Vagina (tissue), 2 donors: ENCODE measurements around the gene RBP2. TPM values are rescaled to one million over a fixed set of nuclear protein-coding genes. Genes with fewer than 3 reads are reported as not detected.
A peak's percentile ranks its signal among the peaks of the same experiment; 100 is the strongest.

ENCODE experiments used
- DNase-seq, 2 donors: peaks; one replicate each; pipeline ENCODE4 v3.0.0-alpha.2; 2017; ENCODE audit errors: extremely low spot score in 2 of 2
- H3K27ac ChIP-seq: fragments of 200-600 bp; sonication (generic); one replicate; pipeline ENCODE4 v1.5.1; 2019
- H3K27me3 ChIP-seq: fragments of 200-600 bp; sonication (generic); one replicate; pipeline ENCODE4 v1.5.1; 2019
- H3K36me3 ChIP-seq, 2 donors: fragments of 200-600 bp; sonication (generic); one replicate each; pipeline ENCODE4 v1.5.1; 2017 to 2019
- H3K4me1 ChIP-seq: fragments of 200-600 bp; sonication (generic); one replicate; pipeline ENCODE4 v1.5.1; 2019
- H3K4me3 ChIP-seq, 2 donors: fragments of 200-600 bp; sonication (generic); 1 replicate in 1 of 2; 2 replicates in 1 of 2; pipeline ENCODE4 v1.5.1; 2016 to 2019
- H3K9me3 ChIP-seq: fragments of 200-600 bp; sonication (generic); one replicate; pipeline ENCODE4 v1.5.1; 2019
- POLR2A ChIP-seq, 2 donors: fragments of 450-650 bp; IDR thresholded peaks; one replicate each; pipeline ENCODE4 v1.6.1; 2017; ENCODE audit warnings: antibody characterized with exemption in 2 of 2, mild to moderate bottlenecking in 2 of 2, moderate library complexity in 2 of 2
- POLR2AphosphoS5 ChIP-seq, 2 donors: sonication (generic); formaldehyde crosslinking; IDR thresholded peaks; one replicate each; pipeline ENCODE4 v1.9.0; 2017; ENCODE audit warnings: antibody characterized with exemption in 2 of 2, mild to moderate bottlenecking in 2 of 2, low read depth in 1 of 2; ENCODE audit not compliant: insufficient read depth in 1 of 2
- intact Hi-C: fragments of 100-400 bp; cut with DNase I; formaldehyde crosslinking; loops from one replicate; pipeline ENCODE4 v1.15.1; 2023
- total RNA-seq: library from RNA; depleted of rRNA; stranded (reverse); fragments of >200 nt; gene quantifications from one replicate; pipeline ENCODE4 v1.2.3, GENCODE V29; 2016
- TF ChIP-seq, protein P1 (sequence below), 3 experiments: fragments of 450-650 bp in 2 of 3; fragments of 200-600 bp in 1 of 3; sonication (generic) in 1 of 3; IDR thresholded peaks; one replicate each; pipeline ENCODE4 v1.5.1; 2017 to 2019; ENCODE audit warnings: antibody characterized with exemption in 3 of 3, mild to moderate bottlenecking in 2 of 3, moderate library complexity in 2 of 3

RBP2 gene
- total RNA-seq, 1 donor from 2014 or later = not detected

DNA sequence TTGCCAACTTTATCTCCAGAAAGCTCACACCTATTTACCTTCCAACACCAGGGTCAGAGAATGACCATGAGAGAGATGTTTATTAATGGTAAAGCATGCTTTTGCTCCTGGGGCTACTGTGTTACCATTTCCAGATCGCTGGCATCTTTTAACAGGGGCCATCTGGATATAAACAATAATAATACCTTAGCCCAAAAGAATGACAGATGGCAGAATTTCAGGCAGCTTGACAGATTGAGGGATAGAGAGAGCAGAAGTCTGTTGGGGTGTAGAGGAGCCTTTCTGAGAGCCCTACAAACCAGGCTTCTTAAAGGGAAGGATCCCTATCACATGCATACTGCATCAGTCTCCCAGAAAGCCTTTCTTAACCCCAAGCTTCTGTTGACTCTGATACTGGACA, 45.5 kb upstream of the RBP2 start:
- H3K9me3 ChIP-seq = no peaks in the 10 kb centered on the region
- peak in 1 of 2 donors; percentile 6 for DNase-seq
- no peaks in the 10 kb centered on the region for H3K27me3 ChIP-seq
- no peak overlapping the region for H3K27ac ChIP-seq
- H3K4me1 ChIP-seq = no peaks in the 10 kb centered on the region
- H3K4me3 ChIP-seq = no peak overlapping the region
- TF ChIP-seq POLR2A (IDR thresholded peaks at IDR 0.05) (no peak), POLR2AphosphoS5 (IDR thresholded peaks at IDR 0.05; ENCODE audit: insufficient read depth in 1 of 2, low read depth in 1 of 2) (no peak)
- TF ChIP-seq, protein P1, sequence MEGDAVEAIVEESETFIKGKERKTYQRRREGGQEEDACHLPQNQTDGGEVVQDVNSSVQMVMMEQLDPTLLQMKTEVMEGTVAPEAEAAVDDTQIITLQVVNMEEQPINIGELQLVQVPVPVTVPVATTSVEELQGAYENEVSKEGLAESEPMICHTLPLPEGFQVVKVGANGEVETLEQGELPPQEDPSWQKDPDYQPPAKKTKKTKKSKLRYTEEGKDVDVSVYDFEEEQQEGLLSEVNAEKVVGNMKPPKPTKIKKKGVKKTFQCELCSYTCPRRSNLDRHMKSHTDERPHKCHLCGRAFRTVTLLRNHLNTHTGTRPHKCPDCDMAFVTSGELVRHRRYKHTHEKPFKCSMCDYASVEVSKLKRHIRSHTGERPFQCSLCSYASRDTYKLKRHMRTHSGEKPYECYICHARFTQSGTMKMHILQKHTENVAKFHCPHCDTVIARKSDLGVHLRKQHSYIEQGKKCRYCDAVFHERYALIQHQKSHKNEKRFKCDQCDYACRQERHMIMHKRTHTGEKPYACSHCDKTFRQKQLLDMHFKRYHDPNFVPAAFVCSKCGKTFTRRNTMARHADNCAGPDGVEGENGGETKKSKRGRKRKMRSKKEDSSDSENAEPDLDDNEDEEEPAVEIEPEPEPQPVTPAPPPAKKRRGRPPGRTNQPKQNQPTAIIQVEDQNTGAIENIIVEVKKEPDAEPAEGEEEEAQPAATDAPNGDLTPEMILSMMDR (IDR thresholded peaks at IDR 0.05) = no peak
- H3K36me3 ChIP-seq = no peaks in the 10 kb centered on the region
- intact Hi-C loops = no loop called here

DNA sequence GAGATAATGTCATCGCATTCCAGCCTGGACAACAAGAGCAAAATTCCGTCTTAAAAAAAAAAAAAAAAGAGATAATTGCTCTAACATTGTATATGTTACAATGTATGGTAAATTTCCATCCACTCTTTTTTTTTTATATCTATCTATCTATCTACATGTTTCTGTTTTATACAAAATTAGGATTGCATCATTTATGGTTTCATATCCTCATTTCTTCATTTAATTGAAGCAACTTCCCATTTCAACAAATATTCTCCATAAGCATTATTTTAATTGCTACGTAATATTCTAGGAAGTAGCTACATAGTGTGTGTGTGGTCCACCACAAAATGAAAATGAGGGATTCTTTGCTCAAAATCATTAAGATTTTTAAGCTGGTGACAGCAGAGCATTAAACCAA, 44.8 kb upstream of the RBP2 start:
- DNase-seq = no peak
- intact Hi-C loops = no loop called here
- no peak overlapping the region for H3K4me3 ChIP-seq
- no peaks in the 10 kb centered on the region for H3K27me3 ChIP-seq
- no peaks in the 10 kb centered on the region for H3K4me1 ChIP-seq
- H3K9me3 ChIP-seq = no peaks in the 10 kb centered on the region
- TF ChIP-seq, protein P1 (IDR thresholded peaks at IDR 0.05) = no peak
- TF ChIP-seq POLR2AphosphoS5 (IDR thresholded peaks at IDR 0.05; ENCODE audit: insufficient read depth in 1 of 2, low read depth in 1 of 2) (no peak), POLR2A (IDR thresholded peaks at IDR 0.05) (no peak)
- no peak overlapping the region for H3K27ac ChIP-seq
- H3K36me3 ChIP-seq = no peaks in the 10 kb centered on the region

DNA sequence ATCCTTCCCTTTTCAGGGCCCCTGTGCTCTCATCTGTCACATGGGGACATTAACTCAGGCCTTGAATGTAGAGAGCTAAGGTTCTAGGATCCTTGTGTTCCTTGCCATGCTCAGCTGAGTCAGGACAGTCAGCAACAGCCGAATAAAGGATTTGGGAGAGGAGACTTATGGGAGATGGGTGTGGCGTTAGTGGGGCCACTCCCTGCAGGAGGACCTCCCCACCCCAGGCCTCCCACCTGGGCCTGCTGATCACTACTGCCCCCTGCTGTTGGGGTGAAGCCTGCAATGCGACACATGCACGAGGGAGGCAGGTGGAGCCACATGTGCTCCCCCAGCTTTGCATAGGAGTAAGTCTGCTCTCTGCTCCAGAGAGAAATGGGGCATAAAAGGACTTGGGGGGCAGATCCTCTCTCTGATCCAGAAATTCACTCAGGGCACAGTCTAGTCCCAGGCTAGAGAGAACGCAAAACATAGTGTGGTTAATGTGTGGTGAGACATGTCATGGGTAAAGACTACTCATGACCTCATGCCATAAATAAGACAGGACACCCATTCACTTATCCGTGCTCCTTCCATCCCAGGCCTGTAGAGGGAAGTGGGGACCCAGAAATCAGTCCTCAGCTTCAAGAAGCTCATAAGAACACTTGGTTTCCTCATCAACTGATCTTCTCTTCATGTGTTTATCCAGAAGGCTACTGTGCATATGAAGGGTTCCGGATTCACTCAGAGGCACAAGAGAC, 43.9 kb upstream of the RBP2 start:
- no peaks in the 10 kb centered on the region for H3K27me3 ChIP-seq
- TF ChIP-seq POLR2A (IDR thresholded peaks at IDR 0.05) (no peak), POLR2AphosphoS5 (IDR thresholded peaks at IDR 0.05; ENCODE audit: insufficient read depth in 1 of 2, low read depth in 1 of 2) (no peak)
- TF ChIP-seq, protein P1 (IDR thresholded peaks at IDR 0.05) = no peak
- H3K4me3 ChIP-seq = no peak overlapping the region
- peak in 1 of 2 donors; percentile 67 for DNase-seq
- H3K4me1 ChIP-seq = no peaks in the 10 kb centered on the region
- intact Hi-C loops = no loop called here
- H3K27ac ChIP-seq = no peak overlapping the region
- H3K36me3 ChIP-seq = no peaks in the 10 kb centered on the region
- no peaks in the 10 kb centered on the region for H3K9me3 ChIP-seq

DNA sequence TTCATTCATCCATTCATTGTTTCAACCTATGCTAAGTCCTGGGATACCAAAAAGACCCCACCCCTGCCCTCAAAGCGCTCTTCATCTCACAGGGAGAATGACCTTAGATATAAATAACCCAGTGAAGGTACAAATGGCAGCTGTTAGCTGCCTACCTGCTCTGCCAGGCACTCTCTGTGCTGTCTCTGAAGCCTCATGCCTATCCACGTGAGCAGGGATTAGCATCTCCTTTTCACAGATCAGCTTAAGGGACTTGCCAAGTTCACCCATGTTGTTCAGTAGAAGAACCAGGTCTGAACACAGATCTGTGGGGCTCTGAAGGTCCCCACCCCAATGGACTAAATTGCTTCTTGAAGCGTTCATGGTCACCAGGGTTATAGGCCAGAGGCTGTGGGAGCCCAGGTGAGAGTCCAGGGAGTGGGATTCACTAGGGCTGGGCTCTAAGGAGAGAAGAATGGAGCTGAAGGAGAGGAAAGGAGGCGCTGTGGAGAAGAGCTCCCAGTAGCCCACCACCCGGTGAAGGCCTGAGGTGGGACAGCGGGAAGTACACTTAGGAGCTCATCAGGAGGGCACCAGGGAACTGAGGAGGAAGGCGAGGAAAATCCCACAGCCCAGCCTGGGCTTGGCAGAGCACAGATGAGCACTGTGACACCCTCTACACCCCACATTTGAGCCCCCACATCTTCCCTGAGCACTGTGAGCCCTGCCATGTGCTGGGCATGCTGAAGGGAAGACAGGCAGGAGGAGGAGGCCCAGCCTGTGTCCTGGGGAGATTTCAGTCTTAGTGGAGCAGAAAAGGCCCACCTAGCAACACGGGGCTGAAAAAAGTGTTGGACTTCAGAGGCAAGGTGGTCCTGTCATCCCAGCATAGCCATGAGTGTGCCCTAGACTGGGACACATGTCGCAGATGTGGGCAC, 42.9 kb upstream of the RBP2 start:
- TF ChIP-seq POLR2AphosphoS5 (IDR thresholded peaks at IDR 0.05; ENCODE audit: insufficient read depth in 1 of 2, low read depth in 1 of 2) (no peak), POLR2A (IDR thresholded peaks at IDR 0.05) (no peak)
- TF ChIP-seq, protein P1 (IDR thresholded peaks at IDR 0.05) = no peak
- intact Hi-C loops = no loop called here
- H3K4me3 ChIP-seq = no peak overlapping the region
- H3K36me3 ChIP-seq = no peaks in the 10 kb centered on the region
- DNase-seq = peak; percentile 43 to 75
- no peaks in the 10 kb centered on the region for H3K4me1 ChIP-seq
- H3K9me3 ChIP-seq = no peaks in the 10 kb centered on the region
- H3K27me3 ChIP-seq = no peaks in the 10 kb centered on the region
- H3K27ac ChIP-seq = no peak overlapping the region
